Measurements from ENCODE around the gene CFAP92.
A peak's percentile ranks its signal among the peaks of the same experiment; 100 is the strongest.
"Not testable (repeated sequence)": the region's sequence is repeated elsewhere in the genome, so short reads cannot be mapped to it uniquely, and the experiment has no call there.

CFAP92 gene

DNA sequence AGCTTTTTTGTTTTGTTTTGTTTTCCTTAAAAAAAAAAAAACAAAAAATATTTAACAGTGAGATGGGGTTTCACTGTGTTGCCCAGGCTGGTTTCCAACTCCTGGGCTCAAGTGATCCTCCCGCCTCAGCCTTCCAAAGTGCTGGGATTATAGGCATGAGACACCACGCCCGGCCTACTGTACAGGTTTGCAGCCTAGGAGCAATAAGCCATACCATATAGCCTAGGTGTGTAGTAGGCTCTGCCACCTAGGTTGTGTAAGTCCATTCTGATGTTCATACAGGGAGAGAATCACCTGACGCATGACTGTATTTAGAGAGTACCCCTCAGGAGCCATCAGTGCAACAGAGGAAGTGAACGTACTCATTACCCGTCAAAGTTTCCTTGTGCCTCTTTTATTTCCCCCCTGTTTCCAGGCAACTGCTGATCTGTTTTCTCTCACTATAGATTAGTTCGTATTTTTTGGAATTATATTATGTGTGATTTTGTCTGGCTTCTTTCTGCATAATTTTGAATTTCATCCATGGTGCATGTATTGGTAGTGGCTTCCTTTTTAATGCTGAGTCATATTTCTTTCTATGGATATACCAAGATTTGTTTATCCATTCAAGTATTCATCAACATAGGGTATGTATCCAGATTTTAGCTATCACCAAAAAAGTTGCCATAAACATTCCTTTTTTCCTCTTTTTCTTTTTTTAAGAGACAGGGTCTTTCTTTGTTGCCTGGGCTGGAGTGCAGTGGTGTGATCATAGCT lies 104.6 kb downstream of the CFAP92 start:
- DNase-seq (ENCODE audit: low read depth): no peak

DNA sequence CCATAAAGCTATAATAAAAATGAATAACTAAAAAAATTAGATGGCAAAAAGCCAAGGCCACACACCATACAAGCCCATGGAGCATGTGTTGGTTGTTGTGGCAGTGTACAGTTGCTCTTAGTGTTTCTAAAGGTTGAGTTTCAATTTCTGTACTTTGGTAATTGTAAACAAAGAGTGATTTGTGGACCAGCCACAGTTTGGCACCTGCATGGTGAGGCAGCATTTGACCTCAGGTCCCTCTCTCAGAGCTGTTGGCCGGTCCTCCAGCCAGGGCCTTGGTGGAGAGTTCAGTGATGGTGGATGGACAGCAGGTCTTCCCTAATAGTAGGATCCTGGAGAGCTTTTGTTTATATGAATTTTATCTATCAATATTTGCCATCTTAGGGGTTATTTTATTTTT lies 108.9 kb downstream of the CFAP92 start:
- no peak for DNase-seq (ENCODE audit: low read depth)

DNA sequence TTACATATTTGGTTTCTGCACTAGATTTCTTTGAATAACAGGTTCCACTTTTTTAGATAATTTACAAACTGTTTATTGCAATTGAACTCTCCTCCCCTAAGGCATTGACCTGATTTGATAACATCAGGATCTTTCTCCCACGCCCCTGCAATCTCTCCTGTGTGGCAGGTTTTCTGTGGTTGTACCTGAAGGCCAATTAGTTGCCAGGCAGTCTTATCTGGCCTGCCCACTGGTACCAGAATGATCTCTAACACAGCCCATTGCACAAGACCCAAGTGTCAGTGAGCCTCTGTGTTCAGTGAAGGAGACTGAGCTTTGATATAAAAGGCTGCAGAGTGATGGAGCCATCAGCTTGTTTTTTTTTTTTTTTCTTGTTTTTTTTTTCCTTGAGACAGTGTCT lies 111.2 kb downstream of the CFAP92 start:
- no peak for DNase-seq (ENCODE audit: low read depth)

DNA sequence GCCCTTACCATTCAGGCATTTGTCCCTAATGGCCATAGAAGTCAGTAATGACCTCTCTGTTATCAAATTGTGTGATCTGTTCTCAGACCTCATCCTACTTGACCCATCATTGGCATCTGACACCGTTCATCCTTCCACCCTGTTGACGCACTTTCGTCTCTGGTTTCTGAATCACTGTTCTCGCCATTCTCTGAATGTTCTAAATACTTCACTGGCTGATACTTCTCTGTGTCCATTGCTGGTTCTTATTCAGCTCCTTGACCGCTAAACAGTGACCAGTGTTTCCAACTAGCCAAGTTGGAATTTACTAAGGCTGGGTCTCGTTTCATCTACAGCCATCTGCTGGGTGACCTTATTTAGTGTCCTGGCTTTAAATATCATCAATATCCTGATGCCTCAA lies 112.3 kb downstream of the CFAP92 start:
- DNase-seq (ENCODE audit: low read depth): no peak

DNA sequence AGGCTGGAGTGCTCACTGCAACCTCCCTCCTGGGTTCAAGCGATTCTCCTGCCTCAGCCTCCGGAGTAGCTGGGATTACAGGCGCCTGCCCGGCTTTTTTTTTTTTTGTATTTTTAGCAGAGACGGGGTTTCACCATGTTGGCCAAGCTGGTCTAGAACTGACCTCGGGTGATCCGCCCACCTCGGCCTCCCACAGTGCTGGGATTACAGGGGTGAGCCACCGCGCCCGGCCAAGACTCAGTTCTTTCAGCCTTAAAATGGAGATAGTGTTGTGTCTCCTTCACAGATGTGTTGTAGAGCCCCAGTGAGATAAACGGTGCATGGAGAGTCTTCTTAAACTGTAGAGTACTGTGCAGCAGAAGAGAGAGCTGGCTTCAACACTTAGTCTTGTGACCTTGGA lies 113.4 kb downstream of the CFAP92 start:
- not testable (repeated sequence) for DNase-seq (ENCODE audit: low read depth)

DNA sequence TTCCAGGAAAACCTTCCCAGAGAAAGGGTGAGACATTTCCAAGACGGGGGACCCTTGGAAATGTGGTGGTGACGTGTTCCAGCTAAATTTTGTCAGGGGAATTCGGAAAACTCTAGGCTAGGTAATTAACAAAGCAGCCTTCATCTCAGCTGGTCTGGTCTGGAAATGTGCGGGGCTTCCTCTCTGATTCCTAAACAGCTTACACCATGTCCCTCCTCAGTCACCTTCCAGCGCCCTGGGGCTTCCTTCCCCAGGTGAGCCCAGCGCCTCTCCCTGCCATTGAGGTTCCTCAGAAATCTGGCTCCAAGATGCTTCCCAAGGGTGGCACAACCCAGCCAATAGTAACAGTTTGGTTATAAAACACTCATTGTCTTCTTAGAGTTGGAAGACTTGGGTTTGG lies 113.9 kb downstream of the CFAP92 start:
- DNase-seq (ENCODE audit: low read depth): no peak

DNA sequence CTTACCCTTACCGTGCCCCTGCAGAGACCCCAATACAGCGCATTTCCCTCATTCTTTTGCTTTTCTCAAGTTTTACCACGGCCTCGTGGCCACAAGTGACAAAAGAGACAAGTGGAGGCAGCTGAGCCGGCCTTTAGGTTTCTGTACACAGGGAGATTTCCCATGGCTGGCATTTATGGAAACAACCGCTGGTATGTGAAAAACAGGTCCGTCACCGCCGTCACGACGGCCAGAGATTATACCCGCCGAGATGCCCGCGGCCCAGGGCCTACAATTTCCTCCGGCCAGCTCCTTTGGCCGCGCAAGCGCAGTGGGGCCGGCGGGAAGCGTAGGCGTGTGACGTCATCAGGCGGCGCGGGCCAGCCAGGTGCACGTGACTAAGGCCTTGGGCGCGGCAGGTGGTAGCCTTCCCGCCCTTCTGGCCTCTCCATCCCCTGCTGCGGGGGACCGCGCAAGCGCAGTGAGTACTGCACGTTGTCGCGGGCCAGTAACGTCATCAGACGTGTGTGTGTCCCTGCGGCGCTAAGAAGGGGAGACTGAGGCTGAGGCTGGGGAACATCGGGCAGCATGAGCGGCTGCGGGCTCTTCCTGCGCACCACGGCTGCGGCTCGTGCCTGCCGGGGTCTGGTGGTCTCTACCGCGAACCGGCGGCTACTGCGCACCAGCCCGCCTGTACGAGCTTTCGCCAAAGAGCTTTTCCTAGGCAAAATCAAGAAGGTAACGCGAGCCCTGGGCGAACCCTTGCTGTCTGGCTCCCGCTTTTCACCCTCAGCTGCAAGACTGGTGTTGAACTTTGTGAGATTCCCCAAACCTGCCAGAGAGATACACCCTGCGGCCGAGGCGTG lies 114.5 kb downstream of the CFAP92 start, which contains the start of gene ACAD9:
TSS of gene ACAD9 (plus strand) at position 496 of the 845 bp plus-strand sequence. CDS start at position 568, 72 bp downstream.
- DNase-seq (ENCODE audit: low read depth): peak; percentile 84

DNA sequence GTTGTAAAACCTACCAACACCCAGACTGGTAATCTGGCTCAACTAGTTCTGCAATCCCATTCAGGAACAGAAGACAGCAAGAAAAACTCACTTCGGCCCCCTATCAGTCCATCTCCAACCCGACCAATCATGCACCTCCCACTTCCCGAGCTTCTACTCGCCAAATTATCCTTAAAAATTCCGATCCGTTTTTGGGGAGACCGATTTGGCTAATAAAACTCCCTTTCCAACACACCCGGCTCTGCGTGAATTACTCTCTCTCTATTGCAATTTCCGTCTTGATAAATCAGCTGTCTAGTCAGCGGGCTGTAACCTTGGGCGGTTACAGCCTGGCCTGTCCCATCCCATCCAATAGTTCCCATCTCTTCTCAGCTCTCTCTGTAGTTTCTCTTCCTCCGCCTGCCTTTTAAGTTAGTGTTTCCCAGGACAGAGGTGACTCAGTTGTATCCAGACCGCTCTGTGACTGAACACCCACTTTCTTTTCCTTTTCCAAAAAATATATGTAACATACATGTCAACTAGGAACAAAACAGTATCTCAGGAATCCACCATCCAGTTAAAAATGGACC lies 115.2 kb downstream of the CFAP92 start:
- DNase-seq (ENCODE audit: low read depth): peak; percentile 31

DNA sequence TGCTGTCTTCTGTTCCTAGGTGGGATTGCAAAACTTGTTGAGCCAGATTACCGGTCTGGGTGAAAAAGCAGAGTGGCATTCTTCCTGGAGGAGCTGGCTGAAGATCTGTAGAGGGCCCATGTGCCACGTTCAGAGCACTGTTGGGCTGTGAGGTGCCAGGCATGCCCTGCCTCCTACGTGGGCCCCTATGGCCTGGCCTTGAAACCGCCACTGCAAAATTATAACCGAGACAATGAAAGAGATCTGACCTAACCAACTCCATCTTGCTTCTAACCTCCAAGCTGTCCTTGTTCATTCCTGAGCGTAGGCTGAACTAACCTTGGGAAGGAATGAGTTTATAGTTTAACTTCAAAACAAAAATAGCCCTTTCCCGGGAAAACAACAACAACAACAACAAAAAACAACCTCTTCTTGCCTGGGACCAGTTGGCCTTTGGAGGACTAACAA lies 115.8 kb downstream of the CFAP92 start:
- DNase-seq (ENCODE audit: low read depth): no peak

DNA sequence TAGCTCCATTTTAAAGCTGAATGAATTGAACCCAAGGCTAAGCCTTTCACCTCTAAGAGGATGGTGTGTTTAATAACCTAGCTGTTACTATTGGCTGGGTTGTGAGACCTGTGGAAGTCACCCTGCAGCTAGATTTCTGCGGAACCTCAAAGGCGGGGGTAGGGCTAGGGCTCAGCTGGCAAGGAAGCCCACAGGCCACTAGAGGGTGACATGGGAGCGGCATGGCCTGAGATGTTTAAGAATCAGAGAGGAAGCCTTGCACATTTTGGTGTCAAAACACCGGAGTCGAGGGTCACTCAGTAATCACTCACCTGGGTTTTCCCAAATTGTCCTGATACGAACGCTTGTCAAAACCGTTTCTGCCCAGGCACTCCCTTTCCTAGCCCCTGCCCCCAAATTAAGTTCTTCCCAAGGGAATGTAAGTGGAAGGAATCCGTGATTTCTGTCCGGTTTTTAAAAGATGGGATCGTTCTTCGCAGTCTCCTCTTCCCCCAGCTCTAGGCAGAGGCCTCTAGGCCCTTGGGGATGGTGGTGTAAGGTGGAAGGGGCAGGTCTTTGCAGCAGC lies 118.2 kb downstream of the CFAP92 start:
- no peak for DNase-seq (ENCODE audit: low read depth)

DNA sequence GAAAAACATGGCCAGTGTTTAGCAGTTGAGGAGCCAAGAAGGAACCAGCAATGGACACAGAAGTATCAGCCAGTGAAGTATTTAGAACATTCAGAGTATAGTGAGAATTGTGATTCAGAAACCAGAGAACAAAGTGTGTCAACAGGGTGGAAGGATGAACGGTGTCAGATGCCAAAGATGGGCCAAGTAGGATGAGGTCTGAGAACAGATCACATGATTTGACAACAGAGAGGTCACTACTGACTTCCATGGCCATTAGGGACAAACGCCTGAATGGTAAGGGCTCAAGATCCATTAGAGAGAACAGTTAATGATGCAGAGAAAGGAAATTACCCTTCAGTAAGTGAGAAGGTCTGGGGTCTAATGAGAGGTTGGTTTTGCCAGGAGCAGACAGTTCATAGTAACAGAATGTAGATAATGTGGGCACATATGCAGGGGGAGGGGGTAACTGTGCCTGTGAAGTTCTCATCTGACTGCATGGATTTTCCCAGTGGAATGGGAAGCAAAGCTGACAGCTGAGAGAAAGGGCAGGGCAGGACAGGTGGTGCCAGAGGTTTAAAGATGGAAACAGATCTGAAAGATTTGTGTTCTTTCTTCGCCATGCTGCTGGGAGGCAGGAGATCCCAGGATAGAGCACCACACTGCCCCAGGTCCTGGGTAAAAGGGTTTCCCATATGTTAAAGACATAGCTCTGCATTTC lies 119.2 kb downstream of the CFAP92 start:
- no peak for DNase-seq (ENCODE audit: low read depth)

DNA sequence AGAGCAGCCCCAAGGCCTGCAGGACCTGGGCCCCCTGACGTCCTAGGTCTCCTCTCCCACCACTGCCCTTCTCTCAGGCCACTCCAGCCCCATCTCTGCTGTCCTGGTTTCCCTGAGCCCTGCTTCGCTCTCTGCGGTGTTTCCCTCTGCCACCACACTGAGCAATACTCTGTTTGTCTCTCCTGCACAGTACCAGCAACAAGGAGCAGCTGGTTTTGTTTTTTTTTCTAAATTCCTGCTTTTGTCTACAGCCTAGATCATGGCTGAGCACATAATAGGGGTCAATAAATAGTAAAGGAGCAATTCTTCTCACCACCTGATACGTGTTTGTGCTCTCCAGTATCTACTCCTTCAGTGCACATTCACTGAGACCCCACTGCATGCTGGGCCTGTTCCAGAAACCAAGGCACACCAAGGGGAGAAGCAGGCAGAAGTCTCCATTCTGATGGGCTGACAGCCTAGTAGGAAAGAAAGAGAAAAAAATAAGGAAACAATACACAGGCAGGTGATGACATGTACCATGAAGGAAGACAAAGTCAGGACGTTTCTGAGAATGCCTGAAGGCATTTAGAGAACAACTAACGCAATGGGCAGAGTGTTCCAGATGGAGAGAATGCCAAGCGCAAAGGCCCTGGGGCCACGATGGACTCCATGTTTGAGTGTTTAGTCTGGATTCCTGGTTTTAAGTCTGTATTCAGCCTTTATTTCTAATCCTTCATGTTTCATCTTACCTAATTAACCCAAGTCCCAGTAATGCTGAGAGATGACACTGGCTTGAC lies 120.4 kb downstream of the CFAP92 start:
- no peak for DNase-seq (ENCODE audit: low read depth)

DNA sequence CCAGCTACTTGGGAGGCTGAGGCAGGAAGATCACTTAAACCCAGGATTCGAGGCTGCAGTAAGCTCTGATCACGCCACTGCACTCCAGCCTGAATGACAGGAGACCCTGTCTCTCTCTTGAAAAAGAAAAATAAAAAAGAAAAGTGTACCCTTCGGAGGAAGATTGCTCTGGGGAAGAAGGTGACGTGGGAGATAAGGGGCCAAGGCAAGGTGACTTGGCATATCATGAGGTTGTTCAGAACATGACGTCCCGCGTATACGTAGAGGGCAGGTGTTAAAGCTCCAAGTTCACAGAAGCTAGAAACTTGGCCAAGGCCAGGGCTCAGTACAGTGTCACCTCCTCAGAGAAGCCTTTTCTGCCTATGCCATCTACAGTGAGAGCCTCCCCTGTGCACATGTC lies 121.1 kb downstream of the CFAP92 start:
- DNase-seq (ENCODE audit: low read depth): no peak

DNA sequence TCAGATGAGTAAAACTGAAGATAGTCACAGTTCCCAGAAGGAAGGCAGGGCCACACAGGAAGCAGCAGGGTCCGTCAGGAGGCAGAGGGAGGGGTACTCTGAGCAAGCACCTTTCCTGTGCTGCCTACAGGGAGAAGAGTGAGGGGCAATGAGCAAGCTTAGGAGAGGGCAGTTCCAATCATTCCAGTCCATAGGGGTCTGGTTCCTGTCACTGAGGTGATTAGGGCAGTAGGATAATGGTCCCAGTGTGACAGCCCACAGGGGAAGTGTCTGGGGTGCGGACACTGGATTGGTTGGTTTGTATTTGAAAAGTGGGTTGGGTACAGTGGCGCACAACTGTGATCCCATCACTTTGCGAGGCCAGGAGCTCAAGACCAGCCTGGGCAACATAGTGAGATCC lies 121.6 kb downstream of the CFAP92 start:
- no peak for DNase-seq (ENCODE audit: low read depth)

DNA sequence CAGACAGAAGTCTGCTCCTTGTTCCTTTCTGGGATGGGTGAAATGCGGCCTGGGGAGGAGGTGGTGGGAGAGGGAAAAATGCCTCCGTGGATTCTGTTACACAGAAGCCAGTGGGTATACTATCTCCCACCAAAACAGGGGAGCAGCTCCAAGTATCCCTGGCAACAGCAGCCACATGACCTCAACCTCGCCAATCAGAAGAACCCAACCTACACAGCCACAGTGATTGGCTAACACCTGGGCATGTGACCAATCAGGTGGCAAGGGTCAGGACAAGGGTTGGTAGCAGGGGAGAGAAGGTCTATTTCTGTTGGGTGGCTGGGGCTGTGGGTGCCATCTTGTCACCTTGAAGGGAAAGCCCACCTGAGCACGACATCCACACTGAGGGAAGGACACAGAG lies 123.5 kb downstream of the CFAP92 start:
- DNase-seq (ENCODE audit: low read depth): no peak

DNA sequence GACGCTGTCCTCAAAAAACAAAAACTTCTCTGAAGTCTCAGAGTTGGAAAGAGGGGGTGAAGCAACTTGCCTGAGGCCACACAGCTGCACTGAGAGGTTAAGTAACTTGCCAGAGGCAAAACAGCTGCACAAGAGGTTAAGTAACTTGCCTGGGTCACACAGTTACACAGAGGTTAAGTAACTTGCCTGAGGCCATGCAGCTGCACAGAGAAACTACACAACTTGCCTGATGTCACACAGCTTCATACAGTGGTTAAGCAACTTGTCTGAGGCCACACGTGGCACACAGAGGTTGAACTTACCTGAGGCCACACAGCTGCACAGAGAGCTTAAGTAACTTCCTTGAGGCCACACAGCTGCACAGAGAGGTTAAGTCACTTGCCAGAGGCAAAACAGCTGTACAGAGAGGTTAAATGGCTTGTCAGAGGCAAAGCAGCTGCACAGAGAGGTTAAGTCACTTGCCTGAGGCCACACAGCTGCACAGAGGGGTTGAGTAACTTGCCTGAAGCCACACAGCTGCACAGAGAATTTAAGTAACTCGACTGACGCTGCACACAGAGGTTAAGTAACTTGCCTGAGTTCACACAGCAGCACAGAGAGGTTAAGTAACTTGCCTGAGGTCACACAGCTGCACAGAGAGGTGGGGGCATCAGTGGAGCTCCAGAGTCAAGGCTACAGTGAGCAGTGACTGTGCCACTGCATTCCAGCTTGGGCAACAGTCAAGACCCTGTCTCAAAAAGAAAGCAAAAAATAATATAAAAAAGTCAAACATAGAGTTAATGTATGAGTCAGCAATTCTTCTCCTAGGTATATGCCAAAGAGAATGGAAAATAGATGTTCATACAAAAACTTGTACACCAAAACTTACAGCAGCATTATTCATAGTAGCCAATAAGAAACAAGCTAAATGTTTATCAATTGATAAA lies 126.4 kb downstream of the CFAP92 start:
- DNase-seq (ENCODE audit: low read depth): no peak

DNA sequence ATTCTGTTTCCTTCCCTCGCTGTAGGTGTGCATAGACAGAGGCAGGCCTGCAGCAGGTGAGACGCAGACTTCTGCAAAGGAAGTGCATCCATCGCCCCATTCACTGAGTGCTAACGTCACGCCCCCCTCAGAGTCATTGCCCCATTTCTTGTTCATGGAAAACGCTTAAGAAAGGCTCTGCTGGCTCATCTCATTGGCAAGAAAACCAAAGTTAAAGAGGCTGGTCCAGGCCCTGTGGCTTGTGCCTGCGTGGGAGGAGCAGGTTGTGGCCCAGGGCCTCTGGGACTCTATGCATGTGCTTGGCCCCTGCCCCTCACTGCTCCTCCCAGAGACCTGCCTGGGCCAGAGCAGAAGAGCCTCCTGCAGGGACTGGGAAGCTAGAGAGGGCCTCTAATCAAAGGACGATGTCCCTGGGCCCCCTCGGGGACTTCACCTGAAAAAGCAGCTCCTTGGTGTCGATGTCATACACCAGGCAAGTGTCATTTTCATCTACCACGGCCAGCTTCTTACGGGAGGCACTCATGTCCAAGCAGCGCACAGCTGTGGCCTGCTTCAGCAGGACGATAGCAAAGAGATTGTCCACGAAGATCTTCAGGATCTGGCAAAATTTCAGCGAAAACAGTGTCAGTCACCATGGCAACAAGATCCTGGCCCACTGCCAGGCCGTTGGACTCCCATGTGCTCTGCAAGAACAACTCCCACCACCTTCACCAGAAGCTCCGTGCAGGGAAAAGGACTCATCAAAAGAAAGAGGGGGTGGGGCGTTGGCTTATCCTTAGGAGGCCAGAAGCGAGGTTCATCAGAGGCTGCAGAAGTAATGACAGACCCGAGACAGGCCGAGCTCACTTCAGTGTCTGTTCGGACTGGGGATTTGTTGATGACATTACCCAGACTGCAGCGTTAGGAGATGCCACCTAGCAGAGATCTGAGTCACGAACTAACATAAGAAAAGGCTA lies 128.7 kb downstream of the CFAP92 start:
- DNase-seq (ENCODE audit: low read depth): not testable (repeated sequence)

DNA sequence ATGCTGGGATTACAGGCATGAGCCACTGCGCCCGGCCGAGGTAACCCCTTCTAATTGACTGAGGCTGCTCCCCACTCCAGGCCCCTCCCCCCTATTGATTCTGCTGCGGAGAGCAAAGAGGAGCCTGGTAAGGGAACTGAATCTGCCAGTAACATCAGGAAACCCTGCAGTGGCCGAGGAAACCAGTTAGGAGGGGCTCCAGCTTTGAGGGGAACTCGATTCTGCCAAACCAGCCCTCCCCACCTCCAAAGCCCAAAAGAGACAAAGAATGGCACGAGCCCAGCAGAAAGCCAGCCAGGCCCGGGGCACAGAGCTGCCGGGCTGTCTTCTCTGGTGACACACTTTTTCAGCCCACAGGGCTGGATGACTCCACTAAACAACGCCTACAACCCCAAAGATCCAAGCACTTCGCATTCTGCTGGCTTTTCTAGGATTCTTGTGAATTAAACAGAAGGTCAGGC lies 129.5 kb downstream of the CFAP92 start:
- DNase-seq (ENCODE audit: low read depth): no peak

DNA sequence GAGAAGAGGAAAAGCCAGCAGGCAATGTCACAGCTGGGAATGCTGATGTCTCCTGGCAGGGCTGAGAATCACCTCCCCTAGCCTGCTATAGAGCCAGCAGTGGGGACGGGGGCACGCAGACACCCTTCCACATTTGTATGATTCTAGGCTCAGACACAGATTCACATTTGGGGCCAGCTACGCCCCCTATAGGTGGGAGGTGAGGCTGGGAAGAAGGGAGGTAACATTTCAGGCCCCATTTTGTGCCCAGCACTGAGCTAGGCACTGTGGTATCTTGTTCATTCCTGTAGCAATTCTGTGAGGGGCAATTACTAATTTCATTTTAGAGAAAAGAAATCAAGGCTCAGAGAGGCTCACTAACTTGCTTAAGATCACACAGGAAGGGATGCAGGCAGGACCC lies 130.3 kb downstream of the CFAP92 start:
- no peak for DNase-seq (ENCODE audit: low read depth)

All from HS-27A (cell line).